Vagina (tissue), 2 donors: ENCODE data around the gene TTC23.

Experiments
- POLR2A ChIP-seq, 2 donors: fragments of 450-650 bp; IDR thresholded peaks; one replicate each; pipeline ENCODE4 v1.6.1; 2017; ENCODE audit warnings: antibody characterized with exemption in 2 of 2, mild to moderate bottlenecking in 2 of 2, moderate library complexity in 2 of 2
- TF ChIP-seq, protein P1 (sequence below), 3 experiments: fragments of 450-650 bp in 2 of 3; fragments of 200-600 bp in 1 of 3; sonication (generic) in 1 of 3; IDR thresholded peaks; one replicate each; pipeline ENCODE4 v1.5.1; 2017 to 2019; ENCODE audit warnings: antibody characterized with exemption in 3 of 3, mild to moderate bottlenecking in 2 of 3, moderate library complexity in 2 of 3

DNA sequence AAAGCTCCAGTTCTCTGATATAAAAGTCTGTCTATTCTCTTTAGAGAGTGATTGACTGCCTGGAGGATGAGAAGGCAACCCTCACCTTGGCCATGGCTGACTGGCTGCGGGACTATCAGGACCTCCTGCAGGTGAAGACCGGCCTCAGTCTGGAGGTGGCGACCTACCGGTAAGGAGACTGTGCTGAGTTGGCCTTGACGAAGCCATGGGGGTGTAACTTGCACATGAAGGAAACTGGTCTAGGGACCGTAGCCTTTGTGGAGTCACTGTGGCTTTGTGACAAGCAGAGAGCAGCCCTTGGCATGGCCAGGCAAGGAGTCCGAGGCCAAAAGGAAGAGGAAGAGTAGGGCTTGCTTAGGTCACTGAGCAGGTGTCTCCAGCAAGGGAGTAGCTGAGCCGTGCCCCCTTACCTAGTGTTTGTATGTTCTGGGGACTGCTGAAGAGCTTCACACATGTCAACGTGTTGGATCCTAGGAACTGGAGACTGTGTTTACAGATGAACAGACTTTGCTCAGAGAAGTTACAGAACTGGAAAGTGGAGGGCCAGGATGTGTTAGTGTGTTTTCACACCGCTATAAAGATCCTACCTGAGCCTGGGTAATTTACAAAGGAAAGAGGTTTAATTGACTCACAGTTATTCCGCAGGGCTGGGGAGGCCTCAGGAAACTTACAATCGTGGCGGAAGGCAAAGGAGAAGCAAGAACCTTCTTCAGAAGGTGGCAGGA is 135.7 kb downstream of the TTC23 start:
- TF ChIP-seq POLR2A (IDR thresholded peaks at IDR 0.05): no peak
- TF ChIP-seq, protein P1, sequence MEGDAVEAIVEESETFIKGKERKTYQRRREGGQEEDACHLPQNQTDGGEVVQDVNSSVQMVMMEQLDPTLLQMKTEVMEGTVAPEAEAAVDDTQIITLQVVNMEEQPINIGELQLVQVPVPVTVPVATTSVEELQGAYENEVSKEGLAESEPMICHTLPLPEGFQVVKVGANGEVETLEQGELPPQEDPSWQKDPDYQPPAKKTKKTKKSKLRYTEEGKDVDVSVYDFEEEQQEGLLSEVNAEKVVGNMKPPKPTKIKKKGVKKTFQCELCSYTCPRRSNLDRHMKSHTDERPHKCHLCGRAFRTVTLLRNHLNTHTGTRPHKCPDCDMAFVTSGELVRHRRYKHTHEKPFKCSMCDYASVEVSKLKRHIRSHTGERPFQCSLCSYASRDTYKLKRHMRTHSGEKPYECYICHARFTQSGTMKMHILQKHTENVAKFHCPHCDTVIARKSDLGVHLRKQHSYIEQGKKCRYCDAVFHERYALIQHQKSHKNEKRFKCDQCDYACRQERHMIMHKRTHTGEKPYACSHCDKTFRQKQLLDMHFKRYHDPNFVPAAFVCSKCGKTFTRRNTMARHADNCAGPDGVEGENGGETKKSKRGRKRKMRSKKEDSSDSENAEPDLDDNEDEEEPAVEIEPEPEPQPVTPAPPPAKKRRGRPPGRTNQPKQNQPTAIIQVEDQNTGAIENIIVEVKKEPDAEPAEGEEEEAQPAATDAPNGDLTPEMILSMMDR (IDR thresholded peaks at IDR 0.05): no peak
